T-helper 1 cell treated with Interleukin-12 subunit alpha and Interleukin-12 subunit beta and Interleukin-4 antibody, amounts not matched to agents 30 μg/mL and 1 μg/mL, for 36 hours (primary cell): ENCODE measurements around the gene CRABP2.

ENCODE experiments used
- H3K27ac Mint-ChIP-seq: one replicate; pipeline ENCODE4 v1.8.0; 2021; ENCODE audit warnings: mild to moderate bottlenecking, mixed read lengths
- H3K27me3 Mint-ChIP-seq: one replicate; pipeline ENCODE4 v1.8.0; 2021; ENCODE audit warnings: low read depth, mixed read lengths
- H3K36me3 Mint-ChIP-seq: one replicate; pipeline ENCODE4 v1.8.0; 2021; ENCODE audit warnings: low read depth, mixed read lengths
- H3K4me1 Mint-ChIP-seq: one replicate; pipeline ENCODE4 v1.8.0; 2021; ENCODE audit warnings: low read depth, mixed read lengths
- H3K4me3 Mint-ChIP-seq: one replicate; pipeline ENCODE4 v1.8.0; 2021; ENCODE audit warnings: mild to moderate bottlenecking, moderate library complexity, mixed read lengths
- H3K9me3 Mint-ChIP-seq: one replicate; pipeline ENCODE4 v1.8.0; 2021; ENCODE audit warnings: mixed read lengths

CRABP2 gene

GRCh38 chr1:156656806-156657740 lies 48.3 kb downstream of the CRABP2 start:
- Mint-ChIP-seq H3K4me1 (peaks cover 37% of the 10 kb centered on the region), H3K9me3 (no peaks in the 10 kb centered on the region), H3K36me3 (no peaks in the 10 kb centered on the region), H3K4me3 (peak overlapping the region; percentile 57), H3K27me3 (peaks cover 56% of the 10 kb centered on the region), H3K27ac (no peak overlapping the region)

- Mint-ChIP-seq H3K9me3 (no peaks in the 10 kb centered on the region), H3K36me3 (no peaks in the 10 kb centered on the region), H3K27ac (no peak overlapping the region), H3K27me3 (peaks cover 62% of the 10 kb centered on the region), H3K4me1 (peaks cover 30% of the 10 kb centered on the region), H3K4me3 (no peak overlapping the region)
Measured at GRCh38 chr1:156655904-156656516, 49.4 kb downstream of the CRABP2 start.

DNA sequence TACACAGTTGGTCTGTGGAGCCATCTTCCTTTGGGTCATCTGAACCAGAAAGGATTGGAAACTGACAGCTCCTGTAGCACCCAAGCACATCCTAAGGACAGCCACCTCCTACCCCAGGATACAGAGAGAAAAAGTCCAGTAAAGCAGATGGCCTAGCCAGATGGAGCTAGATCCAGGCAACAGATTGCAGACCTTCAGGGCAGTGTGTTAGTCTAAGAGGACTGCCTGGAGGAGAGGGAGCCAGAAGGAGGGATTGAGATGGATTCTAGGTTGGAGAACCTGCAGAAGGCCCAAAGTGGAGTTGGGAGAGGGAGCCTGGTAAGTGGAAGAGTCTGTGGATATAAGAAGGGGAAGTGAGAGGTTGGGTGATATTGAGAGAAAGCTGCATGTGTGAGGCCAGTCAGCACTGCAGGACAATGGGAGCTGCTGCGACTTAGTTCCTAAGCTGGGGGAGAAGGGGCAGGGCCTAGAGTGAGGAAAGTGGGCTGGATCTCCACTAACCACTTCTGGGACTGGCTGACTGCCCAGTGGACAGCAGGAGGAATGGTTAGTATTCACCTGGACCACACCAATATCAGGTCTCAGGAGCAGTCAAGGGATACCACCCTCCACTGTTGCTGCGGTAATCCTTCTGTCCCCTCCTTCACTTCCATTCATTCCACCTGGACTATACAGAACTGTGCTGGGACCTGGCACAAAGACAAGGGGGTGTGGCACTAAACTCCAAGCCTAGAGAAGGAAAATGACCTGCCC lies 50.1 kb downstream of the CRABP2 start:
- H3K4me1 Mint-ChIP-seq, result peaks cover 23% of the 10 kb centered on the region
- H3K27me3 Mint-ChIP-seq, result peaks cover 67% of the 10 kb centered on the region
- H3K9me3 Mint-ChIP-seq, result no peaks in the 10 kb centered on the region
- H3K4me3 Mint-ChIP-seq, result no peak overlapping the region
- no peak overlapping the region for H3K27ac Mint-ChIP-seq
- H3K36me3 Mint-ChIP-seq, result no peaks in the 10 kb centered on the region

GRCh38 chr1:156654700-156655099 lies 50.7 kb downstream of the CRABP2 start:
- H3K27ac Mint-ChIP-seq, result no peak overlapping the region
- H3K4me1 Mint-ChIP-seq, result peaks cover 18% of the 10 kb centered on the region
- peaks cover 73% of the 10 kb centered on the region for H3K27me3 Mint-ChIP-seq
- H3K4me3 Mint-ChIP-seq, result no peak overlapping the region
- H3K36me3 Mint-ChIP-seq, result no peaks in the 10 kb centered on the region
- no peaks in the 10 kb centered on the region for H3K9me3 Mint-ChIP-seq

DNA sequence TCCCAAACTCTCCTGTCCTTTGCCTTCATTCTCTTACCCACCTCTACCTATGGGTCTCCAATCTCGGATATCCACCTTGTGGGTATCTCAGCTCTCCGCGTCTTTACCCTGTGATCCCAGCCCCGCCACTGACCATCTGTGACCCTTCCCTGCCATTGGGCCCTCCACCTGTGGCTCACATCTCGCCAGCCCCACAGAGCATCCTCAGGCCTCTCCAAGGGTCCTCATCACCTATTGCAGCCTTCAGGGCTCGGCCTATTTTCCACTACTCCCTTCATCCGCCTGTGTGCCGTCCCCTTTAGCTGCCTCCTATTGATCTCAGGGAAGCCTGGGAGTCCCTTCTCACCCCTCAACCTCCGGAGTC lies 52.4 kb downstream of the CRABP2 start:
- no peaks in the 10 kb centered on the region for H3K9me3 Mint-ChIP-seq
- H3K4me3 Mint-ChIP-seq, result no peak overlapping the region
- peaks cover 87% of the 10 kb centered on the region for H3K27me3 Mint-ChIP-seq
- H3K36me3 Mint-ChIP-seq, result no peaks in the 10 kb centered on the region
- no peak overlapping the region for H3K27ac Mint-ChIP-seq
- H3K4me1 Mint-ChIP-seq, result peaks cover 11% of the 10 kb centered on the region

GRCh38 chr1:156652131-156652991 lies 53.0 kb downstream of the CRABP2 start:
- H3K4me3 Mint-ChIP-seq, result no peak overlapping the region
- no peak overlapping the region for H3K27ac Mint-ChIP-seq
- H3K36me3 Mint-ChIP-seq, result no peaks in the 10 kb centered on the region
- H3K4me1 Mint-ChIP-seq, result peaks cover 5% of the 10 kb centered on the region
- H3K27me3 Mint-ChIP-seq, result peaks cover 89% of the 10 kb centered on the region
- no peaks in the 10 kb centered on the region for H3K9me3 Mint-ChIP-seq
